Astrocyte (in vitro differentiated cells and primary cell): ENCODE results near the gene MIS18A. TPM values are rescaled to one million over a fixed set of nuclear protein-coding genes. Genes with fewer than 3 reads are reported as not detected.

Experiments
- DNase-seq: peaks from one replicate; pipeline ENCODE4 v3.0.0-alpha.2; 2010; ENCODE audit warnings: low read depth
- FAIRE-seq: peaks from 2 replicates; lab custom pipeline; 2011; peaks lifted over from hg19 to GRCh38; lab: Jason Lieb, UNC
- H2AFZ ChIP-seq: 2 replicates; pipeline ENCODE4 v1.6.0; 2012; ENCODE audit warnings: low read depth, low read length, inconsistent platforms
- H3K27ac ChIP-seq: 2 replicates; pipeline ENCODE4 v1.5.1; 2011; ENCODE audit warnings: low read depth, low read length, inconsistent platforms
- H3K27me3 ChIP-seq: 2 replicates; pipeline ENCODE4 v1.6.0; 2011; ENCODE audit warnings: low read length, inconsistent platforms; ENCODE audit not compliant: insufficient read depth
- H3K36me3 ChIP-seq: 2 replicates; pipeline ENCODE4 v1.5.1; 2011; ENCODE audit warnings: low read length, inconsistent platforms; ENCODE audit not compliant: insufficient read depth
- H3K4me1 ChIP-seq: 2 replicates; pipeline ENCODE4 v1.5.1; 2011; ENCODE audit warnings: low read length, inconsistent platforms; ENCODE audit not compliant: insufficient read depth
- H3K4me2 ChIP-seq: 2 replicates; pipeline ENCODE4 v1.6.0; 2012; ENCODE audit warnings: low read length, inconsistent platforms
- H3K4me3 ChIP-seq: 2 replicates; pipeline ENCODE4 v1.5.1; 2011; ENCODE audit warnings: low read depth, mild to moderate bottlenecking, low read length, inconsistent platforms; ENCODE audit not compliant: insufficient read depth
- H3K79me2 ChIP-seq: 2 replicates; pipeline ENCODE4 v1.6.0; 2012; ENCODE audit warnings: mild to moderate bottlenecking, low read length, inconsistent platforms; ENCODE audit not compliant: insufficient read depth
- H3K9ac ChIP-seq: 2 replicates; pipeline ENCODE4 v1.6.0; 2012; ENCODE audit warnings: mild to moderate bottlenecking, low read length, inconsistent platforms
- H3K9me3 ChIP-seq: 2 replicates; pipeline ENCODE4 v1.5.1; 2012; ENCODE audit warnings: low read depth, mild to moderate bottlenecking, low read length, inconsistent platforms; ENCODE audit not compliant: insufficient read depth
- H4K20me1 ChIP-seq: 2 replicates; pipeline ENCODE4 v1.6.0; 2012; ENCODE audit warnings: low read length, inconsistent platforms; ENCODE audit not compliant: insufficient read depth
- H3K27ac Mint-ChIP-seq: one replicate; pipeline ENCODE4 v1.8.0; 2021; ENCODE audit warnings: mild to moderate bottlenecking, mixed read lengths; ENCODE audit not compliant: unreplicated experiment
- H3K27me3 Mint-ChIP-seq: one replicate; pipeline ENCODE4 v1.8.0; 2021; ENCODE audit warnings: low read depth, mixed read lengths; ENCODE audit not compliant: unreplicated experiment
- H3K36me3 Mint-ChIP-seq: one replicate; pipeline ENCODE4 v1.8.0; 2021; ENCODE audit warnings: low read depth, mixed read lengths; ENCODE audit not compliant: unreplicated experiment
- H3K4me1 Mint-ChIP-seq: one replicate; pipeline ENCODE4 v1.8.0; 2021; ENCODE audit warnings: low read depth, mixed read lengths; ENCODE audit not compliant: unreplicated experiment
- H3K4me3 Mint-ChIP-seq: one replicate; pipeline ENCODE4 v1.8.0; 2021; ENCODE audit warnings: mild to moderate bottlenecking, moderate library complexity, mixed read lengths; ENCODE audit not compliant: unreplicated experiment
- H3K9me3 Mint-ChIP-seq: one replicate; pipeline ENCODE4 v1.8.0; 2021; ENCODE audit warnings: mild to moderate bottlenecking, mixed read lengths; ENCODE audit not compliant: unreplicated experiment
- CTCF ChIP-seq: IDR thresholded peaks from 2 replicates; pipeline ENCODE4 v1.5.1; 2011; ENCODE audit warnings: low read depth, mild to moderate bottlenecking, inconsistent platforms, low read length, moderate library complexity; ENCODE audit not compliant: insufficient read depth
- EZH2 ChIP-seq: IDR thresholded peaks from 2 replicates; pipeline ENCODE4 v1.6.1; 2012; ENCODE audit warnings: mild to moderate bottlenecking, low read length, inconsistent platforms; ENCODE audit not compliant: insufficient read depth
- total RNA-seq: library from RNA; stranded (reverse); gene quantifications from 2 replicates; pipeline ENCODE4 v1.2.1, GENCODE V29; 2021

The MIS18A gene
- total RNA-seq, 1 donor from 2014 or later, result 8.0 TPM

- DNase-seq (no peak), FAIRE-seq (no peak)
- Mint-ChIP-seq H3K36me3 (peaks cover 19% of the 10 kb centered on the region), H3K4me1 (no peaks in the 10 kb centered on the region), H3K27ac (no peak overlapping the region), H3K9me3 (no peaks in the 10 kb centered on the region), H3K4me3 (no peak overlapping the region), H3K27me3 (no peaks in the 10 kb centered on the region)
- H4K20me1 ChIP-seq, result peaks cover 32% of the 10 kb centered on the region
- H2AFZ ChIP-seq, result no peak overlapping the region
- H3K9ac ChIP-seq, result no peak overlapping the region
- TF ChIP-seq CTCF (no peak), EZH2 (no peak)
- H3K27ac ChIP-seq, result no peak overlapping the region
- no peak overlapping the region for H3K4me2 ChIP-seq
- H3K27me3 ChIP-seq, result no peaks in the 10 kb centered on the region
- peaks cover 18% of the 10 kb centered on the region for H3K36me3 ChIP-seq
- no peak overlapping the region for H3K4me3 ChIP-seq
- H3K79me2 ChIP-seq, result peaks cover 6% of the 10 kb centered on the region
- H3K4me1 ChIP-seq, result no peaks in the 10 kb centered on the region
- no peaks in the 10 kb centered on the region for H3K9me3 ChIP-seq
These were observed 31.1 kb upstream of the MIS18A start for GRCh38 chr21:32309906-32310460.

DNA sequence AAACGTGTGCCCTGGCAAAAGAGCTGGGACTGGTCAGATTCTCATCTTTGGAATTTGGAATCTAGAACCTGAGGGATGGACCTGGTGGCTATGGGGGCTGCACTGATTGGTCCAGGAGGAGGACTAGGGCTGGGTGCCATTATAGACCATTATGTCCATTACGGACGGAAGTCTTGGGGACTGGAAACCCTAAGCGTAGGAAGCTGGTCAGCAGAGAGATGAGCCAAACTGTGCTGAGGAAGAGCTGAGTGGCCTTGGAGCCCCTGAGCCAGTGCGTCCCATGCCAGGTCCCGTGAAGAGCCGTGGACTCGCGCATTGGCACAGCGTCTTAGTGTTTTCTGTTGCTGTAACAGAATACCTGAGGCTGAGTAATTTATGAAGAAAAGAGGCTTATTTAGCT, 29.8 kb upstream of the MIS18A start:
- FAIRE-seq (no peak), DNase-seq (no peak)
- Histone ChIP-seq H3K9ac (no peak overlapping the region), H3K4me1 (no peaks in the 10 kb centered on the region), H3K27me3 (no peaks in the 10 kb centered on the region), H4K20me1 (peaks cover 32% of the 10 kb centered on the region), H3K36me3 (peaks cover 15% of the 10 kb centered on the region), H3K27ac (no peak overlapping the region), H3K4me3 (no peak overlapping the region), H2AFZ (no peak overlapping the region), H3K79me2 (peaks cover 6% of the 10 kb centered on the region), H3K9me3 (no peaks in the 10 kb centered on the region), H3K4me2 (no peak overlapping the region)
- TF ChIP-seq EZH2 (no peak), CTCF (no peak)
- H3K4me3 Mint-ChIP-seq, result no peak overlapping the region
- peaks cover 19% of the 10 kb centered on the region for H3K36me3 Mint-ChIP-seq
- H3K4me1 Mint-ChIP-seq, result no peaks in the 10 kb centered on the region
- H3K27ac Mint-ChIP-seq, result no peak overlapping the region
- no peaks in the 10 kb centered on the region for H3K27me3 Mint-ChIP-seq
- no peaks in the 10 kb centered on the region for H3K9me3 Mint-ChIP-seq

- H3K4me2 ChIP-seq, result no peak overlapping the region
- Mint-ChIP-seq H3K4me1 (no peaks in the 10 kb centered on the region), H3K27ac (no peak overlapping the region), H3K4me3 (no peak overlapping the region), H3K27me3 (no peaks in the 10 kb centered on the region), H3K36me3 (peaks cover 19% of the 10 kb centered on the region), H3K9me3 (no peaks in the 10 kb centered on the region)
- DNase-seq (peak; percentile 11), FAIRE-seq (no peak)
- H4K20me1 ChIP-seq, result peaks cover 22% of the 10 kb centered on the region
- peaks cover 15% of the 10 kb centered on the region for H3K36me3 ChIP-seq
- H3K79me2 ChIP-seq, result peaks cover 4% of the 10 kb centered on the region
- H3K27me3 ChIP-seq, result no peaks in the 10 kb centered on the region
- H3K27ac ChIP-seq, result no peak overlapping the region
- H3K9me3 ChIP-seq, result no peaks in the 10 kb centered on the region
- TF ChIP-seq CTCF (no peak), EZH2 (no peak)
- no peaks in the 10 kb centered on the region for H3K4me1 ChIP-seq
- H3K4me3 ChIP-seq, result no peak overlapping the region
- H2AFZ ChIP-seq, result no peak overlapping the region
- no peak overlapping the region for H3K9ac ChIP-seq
These were observed 28.9 kb upstream of the MIS18A start for GRCh38 chr21:32307706-32308105.
